ENCODE measurements around the gene GLIS1.

GLIS1 gene

DNA sequence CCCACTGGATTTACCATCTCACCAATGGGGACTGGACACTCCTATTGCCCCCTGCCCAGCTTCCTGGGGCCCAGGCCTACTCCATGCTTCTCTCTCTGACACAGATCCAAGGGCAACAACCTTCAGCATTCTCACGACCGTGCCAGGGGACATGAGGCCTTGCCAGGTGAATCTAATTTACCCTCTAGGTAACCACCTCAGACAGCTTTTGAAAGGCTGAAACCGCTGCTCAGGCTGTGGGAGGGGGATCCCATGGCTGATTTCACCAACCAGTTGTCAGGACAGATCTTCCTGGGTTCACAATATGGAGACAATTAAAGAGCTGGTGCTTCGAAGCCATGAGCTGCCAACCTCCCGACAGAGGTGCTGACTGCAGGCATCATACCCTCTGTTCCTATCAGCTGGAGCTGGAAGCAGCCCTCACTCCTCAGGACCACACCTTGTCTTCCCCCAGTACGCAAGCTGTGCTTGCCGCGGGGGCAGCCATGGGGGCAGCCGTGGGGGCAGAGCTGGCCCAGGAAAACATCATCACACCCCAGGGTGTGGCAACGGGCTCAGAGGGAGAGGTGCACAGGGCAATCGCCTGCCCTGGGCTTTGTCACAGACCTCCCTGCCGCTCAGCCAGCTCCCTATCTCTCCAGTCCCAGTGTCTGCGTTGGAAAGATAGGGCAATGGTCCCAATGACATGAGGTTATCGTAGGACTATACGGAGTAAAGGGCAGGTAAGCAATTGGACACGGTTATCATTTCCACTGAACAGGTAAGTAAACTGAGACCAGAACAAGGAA is 159.5 kb downstream of the GLIS1 start:
- no peak overlapping the region for H3K4me3 ChIP-seq (replicated peaks; ENCODE audit: low read depth, low read length)
- no peak for DNase-seq (ENCODE audit: extremely low read depth, low read depth)
- TF ChIP-seq, protein P1, sequence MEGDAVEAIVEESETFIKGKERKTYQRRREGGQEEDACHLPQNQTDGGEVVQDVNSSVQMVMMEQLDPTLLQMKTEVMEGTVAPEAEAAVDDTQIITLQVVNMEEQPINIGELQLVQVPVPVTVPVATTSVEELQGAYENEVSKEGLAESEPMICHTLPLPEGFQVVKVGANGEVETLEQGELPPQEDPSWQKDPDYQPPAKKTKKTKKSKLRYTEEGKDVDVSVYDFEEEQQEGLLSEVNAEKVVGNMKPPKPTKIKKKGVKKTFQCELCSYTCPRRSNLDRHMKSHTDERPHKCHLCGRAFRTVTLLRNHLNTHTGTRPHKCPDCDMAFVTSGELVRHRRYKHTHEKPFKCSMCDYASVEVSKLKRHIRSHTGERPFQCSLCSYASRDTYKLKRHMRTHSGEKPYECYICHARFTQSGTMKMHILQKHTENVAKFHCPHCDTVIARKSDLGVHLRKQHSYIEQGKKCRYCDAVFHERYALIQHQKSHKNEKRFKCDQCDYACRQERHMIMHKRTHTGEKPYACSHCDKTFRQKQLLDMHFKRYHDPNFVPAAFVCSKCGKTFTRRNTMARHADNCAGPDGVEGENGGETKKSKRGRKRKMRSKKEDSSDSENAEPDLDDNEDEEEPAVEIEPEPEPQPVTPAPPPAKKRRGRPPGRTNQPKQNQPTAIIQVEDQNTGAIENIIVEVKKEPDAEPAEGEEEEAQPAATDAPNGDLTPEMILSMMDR (IDR thresholded peaks at IDR 0.05; ENCODE audit: low read depth, low read length, missing control alignments): no peak

DNA sequence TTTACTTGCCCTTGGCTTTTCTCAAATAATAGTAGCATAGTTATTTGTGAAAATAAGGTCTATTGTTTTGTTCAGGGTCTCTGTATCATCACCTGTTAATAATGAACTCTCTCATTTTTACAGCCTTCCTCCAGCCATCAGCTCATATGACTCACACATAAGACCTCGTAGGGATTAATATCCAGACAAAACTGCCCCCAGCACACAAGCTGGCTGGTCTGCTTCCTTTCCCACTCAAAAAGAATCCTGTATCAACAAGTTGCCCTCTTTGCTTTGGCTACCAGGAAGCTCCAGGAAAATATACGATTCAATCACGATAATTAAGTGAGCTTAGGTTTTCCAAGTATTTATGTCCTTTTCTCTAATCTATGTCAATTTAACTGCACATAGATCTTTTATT is 160.6 kb downstream of the GLIS1 start:
- no peak for DNase-seq (ENCODE audit: extremely low read depth, low read depth)
- TF ChIP-seq, protein P1 (IDR thresholded peaks at IDR 0.05; ENCODE audit: low read depth, low read length, missing control alignments): no peak
- H3K4me3 ChIP-seq (replicated peaks; ENCODE audit: low read depth, low read length): no peak overlapping the region

DNA sequence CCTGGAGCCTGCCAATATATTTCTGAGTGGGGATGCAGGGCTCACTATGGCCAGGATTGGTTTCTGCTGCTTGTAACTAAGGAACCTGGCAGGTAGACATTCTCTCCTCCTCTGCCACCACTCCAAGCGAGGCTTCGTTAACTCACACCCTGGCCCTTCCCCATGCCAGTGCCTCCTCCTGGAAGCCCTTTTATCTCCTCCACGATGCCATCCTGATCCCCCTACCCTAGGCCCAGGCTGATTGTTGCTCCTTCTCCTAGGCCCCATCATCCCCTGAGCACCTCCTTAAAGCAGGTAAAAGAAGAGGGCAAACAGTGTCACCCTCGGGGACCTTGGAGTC is 161.2 kb downstream of the GLIS1 start:
- TF ChIP-seq, protein P1 (IDR thresholded peaks at IDR 0.05; ENCODE audit: low read depth, low read length, missing control alignments): no peak
- no peak for DNase-seq (ENCODE audit: extremely low read depth, low read depth)
- H3K4me3 ChIP-seq (replicated peaks; ENCODE audit: low read depth, low read length): no peak overlapping the region

DNA sequence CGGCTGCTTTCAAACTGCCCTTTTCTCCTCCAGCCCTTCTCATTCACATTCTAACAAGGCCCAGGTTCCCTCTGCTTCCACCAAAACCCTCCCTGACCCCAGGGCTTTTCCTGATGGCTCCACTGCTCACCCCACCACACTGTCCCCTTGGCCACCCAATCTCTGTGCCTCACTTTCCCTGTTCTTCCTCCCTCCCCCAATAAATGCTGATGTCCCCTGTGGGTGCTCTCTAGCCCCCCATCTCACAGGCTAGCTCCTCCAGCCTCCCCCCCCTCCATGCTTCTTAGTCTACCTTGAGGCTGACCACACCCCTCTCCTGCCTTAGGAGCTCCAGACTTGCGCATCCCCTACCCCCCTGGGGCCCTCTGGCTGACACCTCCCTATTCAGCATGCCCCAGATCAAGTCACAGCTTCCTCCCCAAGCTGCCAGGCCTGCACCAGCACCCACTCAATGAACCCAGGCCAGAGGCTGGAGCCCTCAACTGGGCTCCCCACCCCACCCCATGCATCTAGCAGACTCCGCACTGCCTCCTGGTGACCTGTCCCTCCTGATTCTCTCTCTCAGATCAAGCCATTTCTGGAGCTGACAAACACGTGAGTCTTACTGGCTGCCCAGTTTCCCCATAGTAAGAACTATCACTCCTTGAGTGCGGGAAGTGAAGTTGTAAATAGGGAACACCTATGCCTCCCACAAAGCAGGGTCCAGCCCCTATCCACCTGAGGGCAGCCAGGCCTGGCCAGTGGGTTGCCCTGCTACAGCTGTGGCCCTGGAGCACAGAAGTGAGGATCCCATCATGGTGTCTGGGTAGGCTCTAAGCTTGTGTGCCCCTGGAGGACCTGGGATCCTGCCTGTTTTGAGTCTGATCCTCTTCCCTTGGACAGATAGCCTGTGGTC is 161.9 kb downstream of the GLIS1 start:
- DNase-seq (ENCODE audit: extremely low read depth, low read depth): no peak
- no peak overlapping the region for H3K4me3 ChIP-seq (replicated peaks; ENCODE audit: low read depth, low read length)
- TF ChIP-seq, protein P1 (IDR thresholded peaks at IDR 0.05; ENCODE audit: low read depth, low read length, missing control alignments): no peak

DNA sequence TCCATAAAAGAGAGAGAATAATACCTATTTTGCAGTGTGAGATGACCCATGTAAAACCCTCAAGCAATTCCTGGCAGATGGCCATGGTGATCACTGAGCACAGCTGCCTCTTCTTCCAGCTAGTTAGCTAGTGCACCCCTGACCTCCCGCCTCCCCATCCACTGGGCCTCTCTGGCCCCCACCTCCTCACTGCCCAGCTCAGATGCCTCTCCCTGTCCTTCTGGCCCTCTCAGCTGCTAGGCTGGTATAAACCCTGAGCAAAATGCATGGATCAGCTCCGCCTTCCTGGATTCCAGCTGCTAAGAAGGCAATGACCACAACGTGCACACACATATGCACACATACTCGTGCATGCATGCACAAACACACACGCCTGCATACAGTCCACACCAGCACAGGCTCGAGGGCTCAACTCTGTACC is 162.6 kb downstream of the GLIS1 start:
- TF ChIP-seq, protein P1 (IDR thresholded peaks at IDR 0.05; ENCODE audit: low read depth, low read length, missing control alignments): no peak
- no peak for DNase-seq (ENCODE audit: extremely low read depth, low read depth)
- H3K4me3 ChIP-seq (replicated peaks; ENCODE audit: low read depth, low read length): no peak overlapping the region

DNA sequence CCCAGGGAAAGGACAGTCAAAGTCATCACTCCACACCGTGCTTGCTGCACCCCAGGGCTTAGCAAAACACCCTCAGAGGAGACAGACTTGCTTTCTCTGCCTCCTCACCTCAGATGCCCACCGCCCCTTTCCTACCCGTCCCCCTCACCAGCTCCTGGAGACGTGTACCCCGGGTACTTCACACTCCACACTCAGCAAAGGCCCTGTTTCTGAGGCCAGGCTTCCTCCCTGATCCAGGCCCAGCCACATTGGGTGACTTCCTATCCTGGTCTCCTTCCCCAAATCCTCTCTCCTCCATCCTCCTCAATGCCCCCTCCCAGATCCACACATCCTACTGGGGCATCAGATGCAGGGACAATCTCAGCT is 163.0 kb downstream of the GLIS1 start:
- DNase-seq (ENCODE audit: extremely low read depth, low read depth): no peak
- TF ChIP-seq, protein P1 (IDR thresholded peaks at IDR 0.05; ENCODE audit: low read depth, low read length, missing control alignments): no peak
- H3K4me3 ChIP-seq (replicated peaks; ENCODE audit: low read depth, low read length): no peak overlapping the region

Measured in HFF-Myc (cell line).